H1 (cell line): Measurements from ENCODE around the gene LHFPL3. TPM values are rescaled to one million over a fixed set of nuclear protein-coding genes. Genes with fewer than 3 reads are reported as not detected.

Experiments used
- GTF2F1 ChIP-seq: IDR thresholded peaks from 2 replicates; pipeline ENCODE4 v1.6.1; 2012; ENCODE audit warnings: low read depth, low read length, improper control_type of control experiment, borderline replicate concordance
- JUND ChIP-seq: IDR thresholded peaks from 2 replicates; pipeline ENCODE4 v1.6.1; 2011; ENCODE audit warnings: mild to moderate bottlenecking, improper control_type of control experiment, low read length
- polyA plus RNA-seq, 7 experiments: library from polyadenylated mRNA; depleted of rRNA in 3 of 7; stranded (reverse) in 5 of 7; unstranded in 2 of 7; fragments of >200 nt in 5 of 7; fragments of 200-250 nt in 2 of 7; gene quantifications; 1 replicate in 5 of 7; 2 replicates in 1 of 7; 4 replicates in 1 of 7; pipeline versions ENCODE4 v1.2.1 to v1.2.3, GENCODE V29; 2011 to 2013; ENCODE audit warnings: missing spikeins in 2 of 7, mixed read lengths in 2 of 7
- total RNA-seq: library from RNA; stranded (reverse); fragmentation: NEBNext Ultra II Directional; extraction: Animal tissue kit (Norgen Biotek cat#: 25700); gene quantifications from 2 replicates; pipeline ENCODE4 v1.2.1, GENCODE V29; 2021

Gene LHFPL3
- total and polyA plus RNA-seq, 2 of the 8 experiments (the other 6 are each of a cell fraction or from before 2014, with no cell fraction given), result 0.24 to 0.50 TPM

DNA sequence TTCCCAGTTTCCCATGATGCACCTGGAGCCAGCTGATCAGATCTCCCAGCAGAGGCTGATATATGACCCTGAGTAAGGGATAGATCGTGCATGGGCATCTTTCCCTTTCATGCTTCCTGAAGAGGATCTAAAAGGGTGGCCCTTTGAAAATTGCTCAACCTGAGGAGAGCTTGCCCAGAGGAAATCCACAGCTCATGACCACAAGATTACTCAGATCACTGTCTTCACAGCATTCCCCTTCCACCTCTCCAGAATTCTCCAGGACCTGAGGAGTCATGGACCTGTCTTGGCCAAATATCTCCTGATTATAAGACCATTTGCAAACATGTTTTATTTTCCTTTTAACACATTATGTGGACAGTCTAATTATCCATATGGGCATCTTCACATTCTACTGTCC, 328.1 kb downstream of the LHFPL3 start (continued):
- no peak for TF ChIP-seq JUND
- no peak for TF ChIP-seq GTF2F1
